ENCODE data around the gene RHBDF1.
A peak's percentile ranks its signal among the peaks of the same experiment; 100 is the strongest.
"Not testable (repeated sequence)": the region's sequence is repeated elsewhere in the genome, so short reads cannot be mapped to it uniquely, and the experiment has no call there.

DNA sequence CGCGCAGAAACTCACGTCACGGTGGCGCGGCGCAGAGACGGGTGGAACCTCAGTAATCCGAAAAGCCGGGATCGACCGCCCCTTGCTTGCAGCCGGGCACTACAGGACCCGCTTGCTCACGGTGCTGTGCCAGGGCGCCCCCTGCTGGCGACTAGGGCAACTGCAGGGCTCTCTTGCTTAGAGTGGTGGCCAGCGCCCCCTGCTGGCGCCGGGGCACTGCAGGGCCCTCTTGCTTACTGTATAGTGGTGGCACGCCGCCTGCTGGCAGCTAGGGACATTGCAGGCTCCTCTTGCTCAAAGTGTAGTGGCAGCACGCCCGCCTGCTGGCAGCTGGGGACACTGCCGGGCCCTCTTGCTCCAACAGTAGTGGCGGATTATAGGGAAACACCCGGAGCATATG is 61.7 kb downstream of the RHBDF1 start:
- TF ChIP-seq, protein P1, sequence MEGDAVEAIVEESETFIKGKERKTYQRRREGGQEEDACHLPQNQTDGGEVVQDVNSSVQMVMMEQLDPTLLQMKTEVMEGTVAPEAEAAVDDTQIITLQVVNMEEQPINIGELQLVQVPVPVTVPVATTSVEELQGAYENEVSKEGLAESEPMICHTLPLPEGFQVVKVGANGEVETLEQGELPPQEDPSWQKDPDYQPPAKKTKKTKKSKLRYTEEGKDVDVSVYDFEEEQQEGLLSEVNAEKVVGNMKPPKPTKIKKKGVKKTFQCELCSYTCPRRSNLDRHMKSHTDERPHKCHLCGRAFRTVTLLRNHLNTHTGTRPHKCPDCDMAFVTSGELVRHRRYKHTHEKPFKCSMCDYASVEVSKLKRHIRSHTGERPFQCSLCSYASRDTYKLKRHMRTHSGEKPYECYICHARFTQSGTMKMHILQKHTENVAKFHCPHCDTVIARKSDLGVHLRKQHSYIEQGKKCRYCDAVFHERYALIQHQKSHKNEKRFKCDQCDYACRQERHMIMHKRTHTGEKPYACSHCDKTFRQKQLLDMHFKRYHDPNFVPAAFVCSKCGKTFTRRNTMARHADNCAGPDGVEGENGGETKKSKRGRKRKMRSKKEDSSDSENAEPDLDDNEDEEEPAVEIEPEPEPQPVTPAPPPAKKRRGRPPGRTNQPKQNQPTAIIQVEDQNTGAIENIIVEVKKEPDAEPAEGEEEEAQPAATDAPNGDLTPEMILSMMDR (conservative IDR thresholded peaks at IDR 0.05; ENCODE audit: low read depth, low read length), result peak; percentile 48
- TF ChIP-seq EZH2 (IDR thresholded peaks at IDR 0.05; ENCODE audit: low read length, unreplicated experiment), result not testable (repeated sequence)
